ENCODE data around the gene DAPK1. TPM values are rescaled to one million over a fixed set of nuclear protein-coding genes. Genes with fewer than 3 reads are reported as not detected.

The DAPK1 gene
- total and polyA plus RNA-seq, 2 donors (not counting 1 experiment from before 2014, with no cell fraction given) = 1.7 to 2.8 TPM

- Histone ChIP-seq H3K27me3 (replicated peaks in 1 of 4; ENCODE audit: control extremely low read depth in 1 of 4, control insufficient read depth in 3 of 4, insufficient read depth in 4 of 4, low read length in 3 of 4) (no peaks in the 10 kb centered on the region), H3K9me3 (ENCODE audit: control extremely low read depth in 1 of 3, control insufficient read depth in 2 of 3, insufficient read depth in 1 of 3, low read length in 2 of 3) (peaks cover 0 to 4% (median 0%) of the 10 kb centered on the region in 3 donors), H3K4me1 (ENCODE audit: control insufficient read depth in 2 of 2, insufficient read depth in 2 of 2, low read length in 2 of 2) (peaks cover 0 to 2% of the 10 kb centered on the region in 2 donors), H4K20me1 (ENCODE audit: control insufficient read depth, insufficient read depth, low read length, poor library complexity, severe bottlenecking) (no peaks in the 10 kb centered on the region), H3K79me2 (ENCODE audit: control insufficient read depth, insufficient read depth, low read length) (no peaks in the 10 kb centered on the region), H2AFZ (ENCODE audit: insufficient read depth, low read depth, low read length, poor library complexity, severe bottlenecking) (no peak overlapping the region), H3K4me3 (ENCODE audit: control extremely low read depth in 1 of 5, extremely low read depth in 1 of 5, insufficient read depth in 1 of 5, low read depth in 2 of 5, low read length in 4 of 5) (no peak overlapping the region), H3K9ac (ENCODE audit: low read length) (no peak overlapping the region), H3K27ac (ENCODE audit: low read length in 2 of 2) (no peak overlapping the region), H3K4me2 (replicated peaks; ENCODE audit: low read depth, low read length, poor library complexity, severe bottlenecking) (no peak overlapping the region), H3K36me3 (replicated peaks in 1 of 2; ENCODE audit: control extremely low read depth in 1 of 2, control insufficient read depth in 1 of 2, extremely low read depth in 1 of 2, insufficient read depth in 2 of 2, low read length in 1 of 2) (no peaks in the 10 kb centered on the region)
- ATAC-seq (ENCODE audit: low read depth) (no peak), DNase-seq (no peak)
- no peak for TF ChIP-seq EZH2 (IDR thresholded peaks at IDR 0.05; ENCODE audit: borderline replicate concordance, insufficient read depth, low read depth, low read length, poor library complexity, severe bottlenecking)
- TF ChIP-seq, protein P1, sequence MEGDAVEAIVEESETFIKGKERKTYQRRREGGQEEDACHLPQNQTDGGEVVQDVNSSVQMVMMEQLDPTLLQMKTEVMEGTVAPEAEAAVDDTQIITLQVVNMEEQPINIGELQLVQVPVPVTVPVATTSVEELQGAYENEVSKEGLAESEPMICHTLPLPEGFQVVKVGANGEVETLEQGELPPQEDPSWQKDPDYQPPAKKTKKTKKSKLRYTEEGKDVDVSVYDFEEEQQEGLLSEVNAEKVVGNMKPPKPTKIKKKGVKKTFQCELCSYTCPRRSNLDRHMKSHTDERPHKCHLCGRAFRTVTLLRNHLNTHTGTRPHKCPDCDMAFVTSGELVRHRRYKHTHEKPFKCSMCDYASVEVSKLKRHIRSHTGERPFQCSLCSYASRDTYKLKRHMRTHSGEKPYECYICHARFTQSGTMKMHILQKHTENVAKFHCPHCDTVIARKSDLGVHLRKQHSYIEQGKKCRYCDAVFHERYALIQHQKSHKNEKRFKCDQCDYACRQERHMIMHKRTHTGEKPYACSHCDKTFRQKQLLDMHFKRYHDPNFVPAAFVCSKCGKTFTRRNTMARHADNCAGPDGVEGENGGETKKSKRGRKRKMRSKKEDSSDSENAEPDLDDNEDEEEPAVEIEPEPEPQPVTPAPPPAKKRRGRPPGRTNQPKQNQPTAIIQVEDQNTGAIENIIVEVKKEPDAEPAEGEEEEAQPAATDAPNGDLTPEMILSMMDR (IDR thresholded peaks at IDR 0.05) = no peak
- no peaks in the 10 kb centered on the region for H3K9me3 Mint-ChIP-seq (ENCODE audit: insufficient read depth)
- no peak overlapping the region for H3K4me3 Mint-ChIP-seq
- intact Hi-C loops (cut with micrococcal nuclease) = no loop called here
- peaks cover 2% of the 10 kb centered on the region for H3K4me1 Mint-ChIP-seq
- 100% methylated on average over 9 of the region's 11 CpGs for WGBS (ENCODE audit: insufficient coverage)
- ChIA-PET CTCF (no interaction called here), POLR2A (no interaction called here)
- H3K27me3 Mint-ChIP-seq = peaks cover 4% of the 10 kb centered on the region
- H3K27ac Mint-ChIP-seq = no peak overlapping the region
Measured at GRCh38 chr9:87681271-87682061, 183.8 kb downstream of the DAPK1 start.

DNA sequence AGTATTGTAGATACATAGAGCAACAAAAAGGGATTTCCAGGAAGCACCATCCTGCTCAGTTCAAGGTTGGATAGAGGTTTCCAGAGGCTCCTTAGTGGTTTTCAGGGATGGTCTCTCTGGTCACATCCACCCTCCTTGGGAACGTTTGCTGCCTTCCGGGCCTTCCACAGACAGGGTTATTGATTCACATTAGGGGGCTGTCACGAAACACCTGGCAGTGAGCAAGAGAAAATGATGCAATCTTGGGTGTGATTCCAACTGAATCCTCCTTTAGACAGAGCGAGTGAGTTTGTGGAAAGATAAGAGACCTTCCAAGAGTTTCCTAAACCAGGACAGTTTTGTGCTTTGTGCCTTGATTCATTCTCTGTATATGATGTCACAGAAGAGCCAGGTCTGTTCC is 184.4 kb downstream of the DAPK1 start:
- Histone ChIP-seq H3K36me3 (replicated peaks in 1 of 2; ENCODE audit: control extremely low read depth in 1 of 2, control insufficient read depth in 1 of 2, extremely low read depth in 1 of 2, insufficient read depth in 2 of 2, low read length in 1 of 2) (no peaks in the 10 kb centered on the region), H3K27me3 (replicated peaks in 1 of 4; ENCODE audit: control extremely low read depth in 1 of 4, control insufficient read depth in 3 of 4, insufficient read depth in 4 of 4, low read length in 3 of 4) (no peaks in the 10 kb centered on the region), H3K4me1 (ENCODE audit: control insufficient read depth in 2 of 2, insufficient read depth in 2 of 2, low read length in 2 of 2) (peaks cover 0 to 2% of the 10 kb centered on the region in 2 donors), H3K9ac (ENCODE audit: low read length) (no peak overlapping the region), H4K20me1 (ENCODE audit: control insufficient read depth, insufficient read depth, low read length, poor library complexity, severe bottlenecking) (no peaks in the 10 kb centered on the region), H3K4me2 (replicated peaks; ENCODE audit: low read depth, low read length, poor library complexity, severe bottlenecking) (no peak overlapping the region), H3K79me2 (ENCODE audit: control insufficient read depth, insufficient read depth, low read length) (no peaks in the 10 kb centered on the region), H3K4me3 (ENCODE audit: control extremely low read depth in 1 of 5, extremely low read depth in 1 of 5, insufficient read depth in 1 of 5, low read depth in 2 of 5, low read length in 4 of 5) (no peak overlapping the region), H3K27ac (ENCODE audit: low read length in 2 of 2) (no peak overlapping the region), H2AFZ (ENCODE audit: insufficient read depth, low read depth, low read length, poor library complexity, severe bottlenecking) (no peak overlapping the region), H3K9me3 (ENCODE audit: control extremely low read depth in 1 of 3, control insufficient read depth in 2 of 3, insufficient read depth in 1 of 3, low read length in 2 of 3) (peaks cover 0 to 4% (median 0%) of the 10 kb centered on the region in 3 donors)
- H3K27ac Mint-ChIP-seq = no peak overlapping the region
- TF ChIP-seq, protein P1 (IDR thresholded peaks at IDR 0.05) = no peak
- no peak for TF ChIP-seq EZH2 (IDR thresholded peaks at IDR 0.05; ENCODE audit: borderline replicate concordance, insufficient read depth, low read depth, low read length, poor library complexity, severe bottlenecking)
- H3K9me3 Mint-ChIP-seq (ENCODE audit: insufficient read depth) = no peaks in the 10 kb centered on the region
- peaks cover 2% of the 10 kb centered on the region for H3K4me1 Mint-ChIP-seq
- ATAC-seq (ENCODE audit: low read depth) = no peak
- intact Hi-C loops (cut with micrococcal nuclease) = no loop called here
- H3K4me3 Mint-ChIP-seq = no peak overlapping the region
- peaks cover 4% of the 10 kb centered on the region for H3K27me3 Mint-ChIP-seq
- CTCF ChIA-PET = no interaction called here
- POLR2A ChIA-PET = no interaction called here
- no peak for DNase-seq
- WGBS (ENCODE audit: insufficient coverage) = 86% methylated on average over 3 of the region's 4 CpGs
